A549 (cell line): ENCODE measurements around the gene CCL4L2. TPM values are rescaled to one million over a fixed set of nuclear protein-coding genes. Genes with fewer than 3 reads are reported as not detected.
"Not testable (repeated sequence)": the region's sequence is repeated elsewhere in the genome, so short reads cannot be mapped to it uniquely, and the experiment has no call there.

Experiments
- ATAC-seq, 2 experiments: fragments of 200-7000 bp in 1 of 2; fragments of >200 bp in 1 of 2; cut with Nextera tagmentation in 1 of 2; cut with Tn5 transposase in 1 of 2; 3 replicates each; pipeline versions ENCODE4 v1.8.0 to v1.9.1; 2018 to 2020; ENCODE audit warnings: mild to moderate bottlenecking in 1 of 2, moderate library complexity in 1 of 2
- CTCF ChIA-PET: fragments of 300-600 bp; sonication (Branson Sonifier 250); formaldehyde crosslinking; extraction: SDS; loops from one replicate; lab custom pipeline; 2021; ENCODE audit warnings: antibody characterized with exemption, inconsistent platforms; lab: Yijun Ruan, JAX
- POLR2A ChIA-PET: fragments of 350-600 bp; formaldehyde crosslinking; extraction: SDS; loops from one replicate; lab custom pipeline; 2021; ENCODE audit warnings: antibody characterized with exemption, inconsistent platforms; lab: Yijun Ruan, JAX
- DNase-seq, 2 experiments: peaks; one replicate each; pipeline versions ENCODE4 v3.0.0 to v3.0.0-alpha.2; 2011 to 2016; ENCODE audit warnings: low read depth in 1 of 2, low spot score in 1 of 2
- FAIRE-seq: peaks from 2 replicates; lab custom pipeline; 2011; peaks lifted over from hg19 to GRCh38; lab: Jason Lieb, UNC
- H3K27ac ChIP-seq, 2 experiments: fragments of >200 bp; sonication (Bioruptor Twin); formaldehyde crosslinking; 3 replicates each; pipeline ENCODE4 v1.5.1; 2016 to 2017
- H3K4me1 ChIP-seq: fragments of >200 bp; sonication (Bioruptor Twin); formaldehyde crosslinking; 3 replicates; pipeline ENCODE4 v1.6.1; 2016
- H3K4me2 ChIP-seq: fragments of >200 bp; sonication (Bioruptor Twin); formaldehyde crosslinking; 3 replicates; pipeline ENCODE4 v1.6.1; 2016
- H3K4me3 ChIP-seq: fragments of >200 bp; sonication (Bioruptor Twin); formaldehyde crosslinking; 3 replicates; pipeline ENCODE4 v1.5.1; 2016
- H3K9me3 ChIP-seq: fragments of >200 bp; sonication (Bioruptor Twin); formaldehyde crosslinking; 3 replicates; pipeline ENCODE4 v1.6.1; 2016
- CBX2 ChIP-seq: fragments of 200-600 bp; sonication (generic); IDR thresholded peaks from 2 replicates; pipeline ENCODE4 v1.6.1; 2016; ENCODE audit warnings: low read depth, mild to moderate bottlenecking, borderline replicate concordance
- CEBPB ChIP-seq, 2 experiments: fragments of >200 bp in 1 of 2; sonication (Bioruptor Twin) in 1 of 2; formaldehyde crosslinking in 1 of 2; IDR thresholded peaks; 2 replicates each; pipeline ENCODE4 v1.6.1; 2012 to 2016
- CHD2 ChIP-seq: fragments of 150-350 bp; IDR thresholded peaks from 2 replicates; pipeline ENCODE4 v1.6.1; 2014; ENCODE audit warnings: low read length; ENCODE audit not compliant: partially characterized antibody
- E2F6 ChIP-seq: IDR thresholded peaks from 2 replicates; pipeline ENCODE4 v1.6.1; 2012; ENCODE audit warnings: low read depth, borderline replicate concordance
- FOSB ChIP-seq: fragments of 250-450 bp; sonication (Bioruptor Pico); IDR thresholded peaks from 2 replicates; pipeline ENCODE4 v1.5.0; 2020; ENCODE audit warnings: mild to moderate bottlenecking, moderate library complexity
- HEYL ChIP-seq: fragments of 250-450 bp; sonication (Bioruptor Pico); IDR thresholded peaks from 2 replicates; pipeline ENCODE4 v1.8.0; 2021; ENCODE audit warnings: mild to moderate bottlenecking, moderate library complexity
- NR3C1 ChIP-seq: fragments of >200 bp; sonication (Bioruptor Twin); formaldehyde crosslinking; IDR thresholded peaks from 3 replicates; pipeline ENCODE4 v1.6.1; 2017
- RARB ChIP-seq: fragments of 250-450 bp; sonication (Bioruptor Pico); IDR thresholded peaks from 2 replicates; pipeline ENCODE4 v1.8.0; 2021; ENCODE audit warnings: mild to moderate bottlenecking, moderate library complexity
- RFX5 ChIP-seq: fragments of 450-650 bp; IDR thresholded peaks from 2 replicates; pipeline ENCODE4 v1.7.1; 2014; ENCODE audit warnings: antibody characterized with exemption, mild to moderate bottlenecking, moderate library complexity
- TFCP2L1 ChIP-seq: fragments of 250-450 bp; sonication (Bioruptor Pico); IDR thresholded peaks from 2 replicates; pipeline ENCODE4 v1.5.0; 2021; ENCODE audit warnings: mild to moderate bottlenecking
- WGBS: methylation state at CpG from one replicate; pipeline ENCODE4 v1.1.6; 2017; ENCODE audit errors: missing lambda C conversion rate; 5-methylcytosine and 5-hydroxymethylcytosine counted together
- polyA plus RNA-seq, 4 experiments: library from polyadenylated mRNA; depleted of rRNA in 3 of 4; stranded (reverse); fragments of >200 nt; fragmentation: RNase III in 1 of 4; extraction: RNeasy Plus Mini Kit Qiagen cat#74134 plus additional on column Dnase treatment in 1 of 4; gene quantifications; 2 replicates in 3 of 4; 3 replicates in 1 of 4; pipeline ENCODE4 v1.2.3, GENCODE V29; 2011 to 2017
- TF ChIP-seq, protein P1 (sequence below): fragments of 250-450 bp; sonication (Bioruptor Pico); IDR thresholded peaks from 2 replicates; pipeline ENCODE4 v1.5.0; 2020; ENCODE audit warnings: low read depth, mild to moderate bottlenecking, moderate library complexity

CCL4L2 gene
- polyA plus RNA-seq, 2 of the 4 experiments (the other 2 are of a cell fraction) = not detected

DNA sequence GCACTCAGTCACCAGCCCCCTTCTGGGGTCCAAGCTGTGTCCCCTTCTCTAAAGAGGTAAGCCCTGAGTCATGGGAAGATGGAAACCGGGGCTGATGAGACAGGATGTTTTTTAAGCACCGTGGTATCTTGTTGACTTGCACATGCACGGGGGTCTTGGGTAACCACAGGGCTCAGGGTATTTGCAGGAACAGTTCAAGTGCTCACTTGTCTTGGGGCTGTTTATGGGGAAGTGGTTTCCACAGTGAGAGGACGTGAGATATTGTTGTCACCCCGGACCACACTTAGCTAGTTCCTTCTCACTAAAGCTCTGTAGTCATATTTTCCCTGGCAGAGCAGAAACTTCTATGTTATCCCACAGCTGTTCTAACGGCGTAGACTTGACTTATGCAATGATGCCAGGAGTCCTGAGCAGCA lies 22.0 kb upstream of the CCL4L2 start:
- Histone ChIP-seq H3K9me3 (no peaks in the 10 kb centered on the region), H3K4me3 (no peak overlapping the region), H3K4me2 (no peak overlapping the region), H3K27ac (no peak overlapping the region), H3K4me1 (peaks cover 13% of the 10 kb centered on the region; the same call in 2 of the 3 replicates)
- TF ChIP-seq CBX2 (no peak), CHD2 (no peak), CEBPB (IDR thresholded peaks at IDR 0.05) (no peak), RFX5 (no peak), HEYL (no peak), RARB (CRISPR knock-in tag) (no peak)
- TF ChIP-seq, protein P1, sequence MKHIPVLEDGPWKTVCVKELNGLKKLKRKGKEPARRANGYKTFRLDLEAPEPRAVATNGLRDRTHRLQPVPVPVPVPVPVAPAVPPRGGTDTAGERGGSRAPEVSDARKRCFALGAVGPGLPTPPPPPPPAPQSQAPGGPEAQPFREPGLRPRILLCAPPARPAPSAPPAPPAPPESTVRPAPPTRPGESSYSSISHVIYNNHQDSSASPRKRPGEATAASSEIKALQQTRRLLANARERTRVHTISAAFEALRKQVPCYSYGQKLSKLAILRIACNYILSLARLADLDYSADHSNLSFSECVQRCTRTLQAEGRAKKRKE (CRISPR knock-in tag) = no peak
- 55% methylated on average over 7 of the region's 7 CpGs for WGBS
- ChIA-PET CTCF (interaction anchor here (0.9 kb wide), 1 partner anchor 40 kb away, joined by 3 read pairs; no protein-coding TSS in a partner anchor), POLR2A (no interaction called here)
- no peak for DNase-seq
- FAIRE-seq = no peak
- no peak for ATAC-seq

DNA sequence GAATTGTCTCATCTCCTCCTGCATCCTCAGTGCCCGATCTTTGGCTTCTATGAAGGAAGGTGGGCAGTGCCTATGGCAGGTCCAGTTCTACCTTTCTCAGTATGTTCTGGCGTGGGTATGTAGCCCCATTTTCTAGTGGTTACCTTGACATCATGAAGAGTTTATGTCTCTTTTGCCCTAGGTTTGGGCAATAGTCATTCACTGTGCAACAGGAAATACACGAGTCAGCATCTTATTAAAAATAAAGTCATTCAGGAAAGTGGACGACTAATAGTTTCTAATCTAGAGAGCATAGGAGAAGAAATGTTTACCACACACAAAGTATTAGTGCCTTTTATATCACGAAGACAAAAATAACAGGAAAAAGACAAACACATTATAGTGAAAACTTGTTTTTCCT lies 20.9 kb upstream of the CCL4L2 start:
- ATAC-seq, H3K4me2 ChIP-seq, FAIRE-seq, H3K27ac ChIP-seq, H3K9me3 ChIP-seq, DNase-seq, POLR2A ChIA-PET, H3K4me3 ChIP-seq, CTCF ChIA-PET: not testable (repeated sequence)
- WGBS = 65% methylated on average over 5 of the region's 5 CpGs
- H3K4me1 ChIP-seq = peaks cover 13% of the 10 kb centered on the region; the same call in 2 of the 3 replicates

DNA sequence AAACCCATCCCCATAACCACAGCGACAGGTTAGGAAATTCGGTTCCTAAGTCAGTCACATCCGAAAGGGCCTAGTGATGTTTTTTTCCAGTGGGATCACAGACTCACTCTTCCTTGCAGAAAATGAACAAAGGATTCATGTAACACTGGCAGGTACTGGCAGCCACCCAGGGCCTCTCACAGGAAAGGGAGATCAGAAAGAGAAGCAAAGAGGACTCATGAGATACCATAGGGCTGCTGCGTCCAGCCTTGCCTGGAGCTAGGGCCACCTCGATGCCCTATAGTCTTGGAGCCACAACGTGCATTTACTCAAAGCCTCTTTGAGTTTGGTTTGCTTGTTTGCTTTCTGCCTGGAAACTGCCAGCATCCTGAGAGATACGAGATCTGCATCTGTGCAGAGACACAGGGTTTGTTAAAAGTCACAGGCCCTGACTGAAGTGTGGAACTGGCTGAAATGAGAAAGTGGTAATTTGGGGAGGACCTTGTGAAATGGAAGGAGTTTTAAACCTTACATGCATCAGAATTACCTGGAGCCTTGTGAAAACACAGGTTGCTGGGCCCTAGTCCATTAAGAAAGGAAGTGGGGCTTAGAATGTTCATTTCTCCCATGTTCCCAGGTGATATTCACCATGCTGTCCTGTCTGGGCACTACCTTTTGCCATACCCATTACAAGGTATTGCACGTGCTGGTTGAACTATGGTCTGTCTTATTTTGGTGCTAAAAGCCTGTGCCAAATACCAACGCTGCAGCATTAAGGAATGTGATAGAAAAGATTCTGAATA lies 20.1 kb upstream of the CCL4L2 start:
- H3K4me2 ChIP-seq, ATAC-seq, FAIRE-seq, POLR2A ChIA-PET, H3K4me3 ChIP-seq, DNase-seq, H3K27ac ChIP-seq, H3K9me3 ChIP-seq: not testable (repeated sequence)
- 71% methylated on average over 9 of the region's 9 CpGs for WGBS
- peaks cover 10% of the 10 kb centered on the region; the same call in 2 of the 3 replicates for H3K4me1 ChIP-seq
- CTCF ChIA-PET = interaction anchor here (0.5 to 1.1 kb wide), 3 partner anchors 10 to 1711 kb away, joined by 3 read pairs; no protein-coding TSS in a partner anchor

- no peak overlapping the region for H3K27ac ChIP-seq
- 18% methylated on average over 1 of the region's 1 CpG for WGBS
- TF ChIP-seq NR3C1 (no peak), TFCP2L1 (CRISPR knock-in tag) (no peak), FOSB (CRISPR knock-in tag) (no peak), E2F6 (no peak), RARB (CRISPR knock-in tag) (no peak)
- FAIRE-seq (no peak), ATAC-seq (no peak), DNase-seq (no peak)
- no peak overlapping the region for H3K4me2 ChIP-seq
- ChIA-PET CTCF (interaction anchor here (0.6 to 1.3 kb wide), 2 partner anchors 44 to 229 kb away, joined by 3 to 5 read pairs; no protein-coding TSS in a partner anchor), POLR2A (interaction anchor here (1.0 kb wide), 1 partner anchor 10 kb away, joined by 3 read pairs; no protein-coding TSS in a partner anchor)
- no peaks in the 10 kb centered on the region for H3K9me3 ChIP-seq
- H3K4me3 ChIP-seq = no peak overlapping the region
- peaks cover 10% of the 10 kb centered on the region; the same call in 2 of the 3 replicates for H3K4me1 ChIP-seq
Measured at GRCh38 chr17:36193216-36193775, 17.6 kb upstream of the CCL4L2 start.

DNA sequence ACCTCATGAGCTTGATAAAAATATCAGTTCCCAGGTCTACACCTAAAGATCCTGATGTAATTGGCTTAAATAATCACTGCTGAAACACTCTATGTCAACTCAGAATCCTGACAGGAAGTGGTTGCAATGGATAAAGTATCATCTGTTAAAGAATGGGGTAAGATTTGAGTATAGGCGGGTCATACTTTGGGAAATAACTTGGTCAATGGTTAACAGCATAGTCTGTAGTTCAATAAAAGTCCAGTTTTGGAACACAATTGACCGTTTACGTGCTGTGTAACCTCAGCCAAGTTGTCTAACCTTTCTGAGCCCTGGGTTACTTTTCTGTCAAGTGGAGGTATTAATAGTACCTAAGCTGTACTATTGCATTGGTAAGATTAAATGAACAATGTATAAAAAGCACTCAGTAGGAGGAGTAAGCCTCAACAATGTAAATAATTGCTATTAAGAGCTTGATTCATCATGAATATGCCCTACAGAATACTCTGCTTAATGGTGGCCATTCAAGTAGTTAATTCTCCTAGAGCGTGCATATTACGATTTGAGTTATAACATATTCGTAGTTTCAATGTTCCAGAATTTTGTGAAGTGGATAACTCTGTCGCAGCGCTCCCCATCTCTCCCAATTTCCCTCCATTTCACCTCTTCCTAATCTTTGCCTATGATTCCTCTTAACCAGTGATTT lies 16.6 kb upstream of the CCL4L2 start:
- CTCF ChIA-PET = interaction anchor here (1.2 kb wide), 1 partner anchor 46 kb away, joined by 4 read pairs; no protein-coding TSS in a partner anchor
- POLR2A ChIA-PET, ATAC-seq, H3K27ac ChIP-seq, H3K4me2 ChIP-seq, DNase-seq, FAIRE-seq, H3K4me3 ChIP-seq, H3K9me3 ChIP-seq: not testable (repeated sequence)
- 87% methylated on average over 6 of the region's 8 CpGs for WGBS
- peaks cover 10% of the 10 kb centered on the region; the same call in 2 of the 3 replicates for H3K4me1 ChIP-seq

DNA sequence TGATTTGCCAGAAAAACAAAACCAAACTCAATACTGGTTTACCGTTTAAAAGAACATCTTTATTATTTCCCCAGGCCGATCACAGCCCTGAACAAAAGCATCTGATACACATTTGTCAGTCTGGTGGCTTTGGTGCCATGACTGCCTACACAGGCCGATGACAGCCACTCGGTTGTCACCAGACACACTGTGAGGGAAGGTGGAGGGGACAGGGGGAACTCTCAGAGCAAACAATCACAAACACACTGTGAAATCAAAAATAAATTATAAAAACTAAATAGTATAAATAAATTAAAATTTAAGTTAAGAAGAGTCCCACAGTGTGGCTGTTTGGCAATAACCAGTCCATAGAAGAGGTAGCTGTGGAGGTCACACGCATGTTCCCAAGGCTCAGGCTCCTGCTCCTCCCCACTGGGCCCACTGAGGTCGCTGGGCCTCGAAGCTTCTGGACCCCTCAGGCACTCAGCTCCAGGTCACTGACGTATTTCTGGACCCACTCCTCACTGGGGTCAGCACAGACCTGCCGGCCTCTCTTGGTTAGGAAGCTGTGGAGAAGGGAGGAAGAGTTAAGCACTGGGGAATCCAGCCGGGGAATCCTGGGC lies 15.9 kb upstream of the CCL4L2 start:
- 49% methylated on average over 10 of the region's 10 CpGs for WGBS
- POLR2A ChIA-PET, H3K4me3 ChIP-seq, H3K9me3 ChIP-seq, DNase-seq, ATAC-seq, FAIRE-seq, H3K27ac ChIP-seq, H3K4me2 ChIP-seq: not testable (repeated sequence)
- CTCF ChIA-PET = interaction anchor here (0.5 to 1.2 kb wide), 2 partner anchors 46 to 544 kb away, joined by 3 to 4 read pairs; no protein-coding TSS in a partner anchor
- H3K4me1 ChIP-seq = peaks cover 10% of the 10 kb centered on the region; the same call in 2 of the 3 replicates
